Suprapubic skin (tissue), 3 donors: ENCODE measurements around the gene BICRAL.

ENCODE experiments used
- CTCF ChIP-seq, 2 donors: fragments of 200-600 bp in 1 of 2; fragments of 450-650 bp in 1 of 2; sonication (generic) in 1 of 2; IDR thresholded peaks; one replicate each; pipeline ENCODE4 v1.5.1; 2016 to 2019; ENCODE audit warnings: antibody characterized with exemption in 2 of 2, mild to moderate bottlenecking in 1 of 2, moderate library complexity in 1 of 2
- EP300 ChIP-seq: sonication (generic); formaldehyde crosslinking; IDR thresholded peaks from one replicate; pipeline ENCODE4 v1.6.1; 2017; ENCODE audit warnings: antibody characterized with exemption

DNA sequence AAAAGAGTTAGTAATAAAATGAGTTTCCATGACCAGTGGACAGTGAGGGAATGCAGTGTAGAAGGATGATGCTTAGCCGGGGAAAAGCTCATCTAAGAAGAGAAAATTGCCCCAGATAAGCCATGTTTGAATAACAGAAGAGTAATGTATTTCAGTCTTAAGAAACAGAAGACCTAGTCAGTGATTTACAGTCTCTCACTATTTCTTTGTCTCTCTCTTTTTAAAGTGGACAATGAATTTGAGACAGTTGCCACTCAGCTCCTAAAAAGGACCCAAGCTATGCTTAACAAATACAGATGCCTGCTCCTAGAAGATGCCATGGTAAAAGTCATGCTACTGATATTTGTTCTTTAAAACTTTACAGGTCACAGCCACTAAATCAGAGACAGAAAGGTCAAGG is 78.2 kb downstream of the BICRAL start:
- TF ChIP-seq CTCF (IDR thresholded peaks at IDR 0.05) (no peak), EP300 (no peak)
